SK-N-SH (cell line): ENCODE results near the gene KCNJ15. TPM values are rescaled to one million over a fixed set of nuclear protein-coding genes. Genes with fewer than 3 reads are reported as not detected.

Experiments
- CTCF ChIA-PET: fragments of 300-600, 350-600 bp; formaldehyde crosslinking; extraction: SDS; loops from one replicate; lab custom pipeline; 2021; lab: Yijun Ruan, JAX
- POLR2A ChIA-PET: fragments of 350-600 bp; sonication (Branson Sonifier 250); formaldehyde crosslinking; extraction: SDS; loops from one replicate; lab custom pipeline; 2020; ENCODE audit warnings: antibody characterized with exemption, inconsistent platforms; lab: Yijun Ruan, JAX
- DNase-seq: peaks from one replicate; pipeline ENCODE4 v3.0.0; 2012
- H2AFZ ChIP-seq: fragments of 200-600 bp; sonication (generic); 2 replicates; pipeline ENCODE4 v1.8.1; 2016; ENCODE audit warnings: antibody characterized with exemption, mild to moderate bottlenecking, low read depth
- H3F3A ChIP-seq: fragments of 200-600 bp; sonication (generic); replicated peaks from 2 replicates; pipeline ENCODE3; 2016; ENCODE audit warnings: antibody characterized with exemption, mild to moderate bottlenecking; ENCODE audit not compliant: insufficient read depth
- H3K27ac ChIP-seq, 2 experiments: fragments of 200-500 bp in 1 of 2; fragments of 200-600 bp in 1 of 2; sonication (Bioruptor generic) in 1 of 2; sonication (generic), shearing (Covaris generic) in 1 of 2; 2 replicates each; pipeline versions ENCODE4 v1.5.1 to v1.6.1; 2014 to 2016; ENCODE audit warnings: low read depth in 2 of 2, inconsistent platforms in 1 of 2, low read length in 1 of 2, mild to moderate bottlenecking in 1 of 2, mixed read lengths in 1 of 2
- H3K27me3 ChIP-seq: fragments of 200-600 bp; sonication (generic), shearing (Covaris generic); 2 replicates; pipeline ENCODE4 v1.6.1; 2016; ENCODE audit warnings: mixed run types; ENCODE audit not compliant: insufficient read depth
- H3K36me3 ChIP-seq, 2 experiments: fragments of 200-500 bp in 1 of 2; fragments of 200-600 bp in 1 of 2; sonication (Bioruptor generic) in 1 of 2; sonication (generic) in 1 of 2; replicated peaks in 1 of 2; 2 replicates each; pipeline versions ENCODE3 to v1.5.1; 2014 to 2016; ENCODE audit warnings: low read length in 1 of 2, mild to moderate bottlenecking in 1 of 2; ENCODE audit not compliant: insufficient read depth in 2 of 2, control insufficient read depth in 1 of 2
- H3K4me1 ChIP-seq, 2 experiments: fragments of 200-500 bp in 1 of 2; fragments of 200-600 bp in 1 of 2; sonication (Bioruptor generic) in 1 of 2; sonication (generic), shearing (Covaris generic) in 1 of 2; 2 replicates each; pipeline versions ENCODE4 v1.5.1 to v1.6.1; 2014 to 2016; ENCODE audit warnings: low read depth in 1 of 2, low read length in 1 of 2, mixed run types in 1 of 2; ENCODE audit not compliant: insufficient read depth in 2 of 2, control insufficient read depth in 1 of 2
- H3K4me2 ChIP-seq: fragments of 200-600 bp; sonication (generic), shearing (Covaris generic); 2 replicates; pipeline ENCODE4 v1.6.1; 2017; ENCODE audit warnings: mixed run types
- H3K4me3 ChIP-seq, 2 experiments: fragments of 200-500 bp in 1 of 2; fragments of 200-600 bp in 1 of 2; sonication (Bioruptor generic) in 1 of 2; sonication (generic), shearing (Covaris generic) in 1 of 2; 2 replicates each; pipeline versions ENCODE4 v1.5.1 to v1.8.1; 2014 to 2016; ENCODE audit warnings: low read depth in 2 of 2, inconsistent platforms in 1 of 2, low read length in 1 of 2, mild to moderate bottlenecking in 1 of 2, mixed read lengths in 1 of 2, moderate library complexity in 1 of 2
- H3K79me2 ChIP-seq: fragments of 200-600 bp; sonication (generic); 2 replicates; pipeline ENCODE4 v1.8.1; 2017; ENCODE audit warnings: mild to moderate bottlenecking; ENCODE audit not compliant: insufficient read depth
- H3K9ac ChIP-seq: fragments of 200-600 bp; sonication (generic); 2 replicates; pipeline ENCODE4 v1.6.1; 2017; ENCODE audit warnings: mixed run types
- H3K9me2 ChIP-seq: fragments of 200-600 bp; sonication (generic); 2 replicates; pipeline ENCODE4 v1.6.1; 2017; ENCODE audit warnings: mixed run types
- H3K9me3 ChIP-seq: fragments of 200-600 bp; sonication (generic); 2 replicates; pipeline ENCODE4 v1.6.1; 2017; ENCODE audit warnings: mixed run types, mild to moderate bottlenecking, moderate library complexity
- H4K20me1 ChIP-seq: fragments of 200-600 bp; sonication (generic); 2 replicates; pipeline ENCODE4 v1.6.1; 2017; ENCODE audit warnings: mild to moderate bottlenecking, mixed run types; ENCODE audit not compliant: insufficient read depth
- CHD2 ChIP-seq: fragments of 150-350 bp; IDR thresholded peaks from 2 replicates; pipeline ENCODE4 v1.6.1; 2018; ENCODE audit warnings: low read length; ENCODE audit not compliant: partially characterized antibody
- CTCF ChIP-seq: fragments of 200-600 bp; sonication (generic); IDR thresholded peaks from 2 replicates; pipeline ENCODE4 v1.6.1; 2017; ENCODE audit warnings: antibody characterized with exemption, mild to moderate bottlenecking, moderate library complexity
- EP300 ChIP-seq, 2 experiments: IDR thresholded peaks; 2 replicates each; pipeline versions ENCODE4 v1.4.0 to v1.6.1; 2012; ENCODE audit warnings: borderline replicate concordance in 1 of 2, low read depth in 1 of 2, low read length in 1 of 2
- EZH2phosphoT487 ChIP-seq: fragments of 200-600 bp; sonication (generic); IDR thresholded peaks from 2 replicates; pipeline ENCODE4 v1.6.1; 2017; ENCODE audit warnings: low read depth, mixed run types, mild to moderate bottlenecking, antibody characterized with exemption, moderate library complexity, borderline replicate concordance
- FOSL2 ChIP-seq: IDR thresholded peaks from 2 replicates; pipeline ENCODE4 v1.4.0; 2012; ENCODE audit warnings: low read depth, mild to moderate bottlenecking, moderate library complexity, borderline replicate concordance
- GABPA ChIP-seq: IDR thresholded peaks from 2 replicates; pipeline ENCODE4 v1.4.0; 2012; ENCODE audit warnings: low read depth, mild to moderate bottlenecking
- IRF3 ChIP-seq: fragments of 150-350 bp; IDR thresholded peaks from 2 replicates; pipeline ENCODE4 v1.6.1; 2016; ENCODE audit warnings: mild to moderate bottlenecking, low read depth, low read length
- NFIC ChIP-seq: IDR thresholded peaks from 2 replicates; pipeline ENCODE4 v1.4.0; 2012; ENCODE audit warnings: borderline replicate concordance
- POLR2AphosphoS5 ChIP-seq: IDR thresholded peaks from 2 replicates; pipeline ENCODE4 v1.6.1; 2012; ENCODE audit warnings: low read depth, low read length
- RCOR1 ChIP-seq: fragments of 150-350 bp; IDR thresholded peaks from 2 replicates; pipeline ENCODE4 v1.6.1; 2017; ENCODE audit warnings: antibody characterized with exemption, low read length
- RFX5 ChIP-seq: IDR thresholded peaks from 2 replicates; pipeline ENCODE4 v1.6.1; 2012; ENCODE audit warnings: mild to moderate bottlenecking, improper control_type of control experiment, low read length
- SIN3A ChIP-seq: IDR thresholded peaks from 2 replicates; pipeline ENCODE4 v1.6.1; 2012; ENCODE audit warnings: low read depth, mild to moderate bottlenecking, low read length, moderate library complexity, borderline replicate concordance
- TCF12 ChIP-seq: IDR thresholded peaks from 2 replicates; pipeline ENCODE4 v1.4.0; 2012
- TEAD4 ChIP-seq: IDR thresholded peaks from 2 replicates; pipeline ENCODE4 v1.4.0; 2012; ENCODE audit warnings: mild to moderate bottlenecking, borderline replicate concordance; ENCODE audit not compliant: insufficient read depth
- YY1 ChIP-seq: IDR thresholded peaks from 2 replicates; pipeline ENCODE4 v1.4.0; 2012; ENCODE audit warnings: low read depth, mild to moderate bottlenecking
- WGBS: methylation state at CpG from one replicate; pipeline ENCODE4 v1.1.6; 2017; ENCODE audit warnings: low lambda C conversion rate; 5-methylcytosine and 5-hydroxymethylcytosine counted together
- polyA plus RNA-seq, 3 experiments: library from polyadenylated mRNA; depleted of rRNA; stranded (reverse); fragments of >200 nt; gene quantifications; 2 replicates each; pipeline ENCODE4 v1.2.3, GENCODE V29; 2012
- TF ChIP-seq, protein P1 (sequence below): IDR thresholded peaks from 2 replicates; pipeline ENCODE4; 2012
- TF ChIP-seq, protein P2 (sequence below): IDR thresholded peaks from 2 replicates; pipeline ENCODE4 v1.4.0; 2012; ENCODE audit warnings: low read depth
- TF ChIP-seq, protein P3 (sequence below): IDR thresholded peaks from 2 replicates; pipeline ENCODE4 v1.6.1; 2012; ENCODE audit warnings: mild to moderate bottlenecking, low read depth, low read length, moderate library complexity
- TF ChIP-seq, protein P4 (sequence below): fragments of 150-350 bp; IDR thresholded peaks from 2 replicates; pipeline ENCODE4 v1.6.1; 2017; ENCODE audit warnings: antibody characterized with exemption, low read length, low read depth, borderline replicate concordance
- TF ChIP-seq, protein P5 (sequence below): IDR thresholded peaks from 2 replicates; pipeline ENCODE4 v1.4.0; 2012; ENCODE audit warnings: low read depth, borderline replicate concordance

Gene KCNJ15
- polyA plus RNA-seq, 1 of the 3 experiments (the other 2 are of a cell fraction) = 0.03 TPM

- Histone ChIP-seq H3K27ac (peak overlapping the region in 1 of 2 experiments; percentile 46; a peak in 2 of 4 replicates), H3K4me3 (no peak overlapping the region), H3K4me1 (no peaks in the 10 kb centered on the region; a peak in 1 of 4 replicates), H2AFZ (peak overlapping the region; percentile 32; the same call in 1 of the 2 replicates), H3F3A (no peaks in the 10 kb centered on the region), H3K9ac (no peak overlapping the region; the same call in 1 of the 2 replicates), H3K9me2 (no peaks in the 10 kb centered on the region), H3K4me2 (peak overlapping the region; percentile 8), H3K9me3 (no peaks in the 10 kb centered on the region)
- POLR2A ChIA-PET = no interaction called here
- no peak for DNase-seq
- TF ChIP-seq EZH2phosphoT487 (no peak), SIN3A (no peak), RCOR1 (no peak), YY1 (no peak), CHD2 (no peak), RFX5 (no peak), CTCF (no peak), TCF12 (no peak), NFIC (no peak), FOSL2 (no peak), IRF3 (no peak), TEAD4 (no peak), POLR2AphosphoS5 (no peak), EP300 (IDR thresholded peaks at IDR 0.05; ENCODE audit: borderline replicate concordance in 1 of 2, low read depth in 1 of 2, low read length in 1 of 2) (no peak), GABPA (no peak)
- TF ChIP-seq, protein P1, sequence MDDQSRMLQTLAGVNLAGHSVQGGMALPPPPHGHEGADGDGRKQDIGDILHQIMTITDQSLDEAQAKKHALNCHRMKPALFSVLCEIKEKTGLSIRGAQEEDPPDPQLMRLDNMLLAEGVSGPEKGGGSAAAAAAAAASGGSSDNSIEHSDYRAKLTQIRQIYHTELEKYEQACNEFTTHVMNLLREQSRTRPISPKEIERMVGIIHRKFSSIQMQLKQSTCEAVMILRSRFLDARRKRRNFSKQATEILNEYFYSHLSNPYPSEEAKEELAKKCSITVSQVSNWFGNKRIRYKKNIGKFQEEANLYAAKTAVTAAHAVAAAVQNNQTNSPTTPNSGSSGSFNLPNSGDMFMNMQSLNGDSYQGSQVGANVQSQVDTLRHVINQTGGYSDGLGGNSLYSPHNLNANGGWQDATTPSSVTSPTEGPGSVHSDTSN = no peak
- TF ChIP-seq, protein P2, sequence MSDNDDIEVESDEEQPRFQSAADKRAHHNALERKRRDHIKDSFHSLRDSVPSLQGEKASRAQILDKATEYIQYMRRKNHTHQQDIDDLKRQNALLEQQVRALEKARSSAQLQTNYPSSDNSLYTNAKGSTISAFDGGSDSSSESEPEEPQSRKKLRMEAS = no peak
- TF ChIP-seq, protein P3, sequence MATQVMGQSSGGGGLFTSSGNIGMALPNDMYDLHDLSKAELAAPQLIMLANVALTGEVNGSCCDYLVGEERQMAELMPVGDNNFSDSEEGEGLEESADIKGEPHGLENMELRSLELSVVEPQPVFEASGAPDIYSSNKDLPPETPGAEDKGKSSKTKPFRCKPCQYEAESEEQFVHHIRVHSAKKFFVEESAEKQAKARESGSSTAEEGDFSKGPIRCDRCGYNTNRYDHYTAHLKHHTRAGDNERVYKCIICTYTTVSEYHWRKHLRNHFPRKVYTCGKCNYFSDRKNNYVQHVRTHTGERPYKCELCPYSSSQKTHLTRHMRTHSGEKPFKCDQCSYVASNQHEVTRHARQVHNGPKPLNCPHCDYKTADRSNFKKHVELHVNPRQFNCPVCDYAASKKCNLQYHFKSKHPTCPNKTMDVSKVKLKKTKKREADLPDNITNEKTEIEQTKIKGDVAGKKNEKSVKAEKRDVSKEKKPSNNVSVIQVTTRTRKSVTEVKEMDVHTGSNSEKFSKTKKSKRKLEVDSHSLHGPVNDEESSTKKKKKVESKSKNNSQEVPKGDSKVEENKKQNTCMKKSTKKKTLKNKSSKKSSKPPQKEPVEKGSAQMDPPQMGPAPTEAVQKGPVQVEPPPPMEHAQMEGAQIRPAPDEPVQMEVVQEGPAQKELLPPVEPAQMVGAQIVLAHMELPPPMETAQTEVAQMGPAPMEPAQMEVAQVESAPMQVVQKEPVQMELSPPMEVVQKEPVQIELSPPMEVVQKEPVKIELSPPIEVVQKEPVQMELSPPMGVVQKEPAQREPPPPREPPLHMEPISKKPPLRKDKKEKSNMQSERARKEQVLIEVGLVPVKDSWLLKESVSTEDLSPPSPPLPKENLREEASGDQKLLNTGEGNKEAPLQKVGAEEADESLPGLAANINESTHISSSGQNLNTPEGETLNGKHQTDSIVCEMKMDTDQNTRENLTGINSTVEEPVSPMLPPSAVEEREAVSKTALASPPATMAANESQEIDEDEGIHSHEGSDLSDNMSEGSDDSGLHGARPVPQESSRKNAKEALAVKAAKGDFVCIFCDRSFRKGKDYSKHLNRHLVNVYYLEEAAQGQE = no peak
- TF ChIP-seq, protein P4, sequence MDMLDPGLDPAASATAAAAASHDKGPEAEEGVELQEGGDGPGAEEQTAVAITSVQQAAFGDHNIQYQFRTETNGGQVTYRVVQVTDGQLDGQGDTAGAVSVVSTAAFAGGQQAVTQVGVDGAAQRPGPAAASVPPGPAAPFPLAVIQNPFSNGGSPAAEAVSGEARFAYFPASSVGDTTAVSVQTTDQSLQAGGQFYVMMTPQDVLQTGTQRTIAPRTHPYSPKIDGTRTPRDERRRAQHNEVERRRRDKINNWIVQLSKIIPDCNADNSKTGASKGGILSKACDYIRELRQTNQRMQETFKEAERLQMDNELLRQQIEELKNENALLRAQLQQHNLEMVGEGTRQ = no peak
- TF ChIP-seq, protein P5, sequence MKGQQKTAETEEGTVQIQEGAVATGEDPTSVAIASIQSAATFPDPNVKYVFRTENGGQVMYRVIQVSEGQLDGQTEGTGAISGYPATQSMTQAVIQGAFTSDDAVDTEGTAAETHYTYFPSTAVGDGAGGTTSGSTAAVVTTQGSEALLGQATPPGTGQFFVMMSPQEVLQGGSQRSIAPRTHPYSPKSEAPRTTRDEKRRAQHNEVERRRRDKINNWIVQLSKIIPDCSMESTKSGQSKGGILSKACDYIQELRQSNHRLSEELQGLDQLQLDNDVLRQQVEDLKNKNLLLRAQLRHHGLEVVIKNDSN = no peak
- TF ChIP-seq, all 33 proteins: peak for 0
- H3K36me3 ChIP-seq = no peaks in the 10 kb centered on the region
- H4K20me1 ChIP-seq = no peaks in the 10 kb centered on the region
- no peaks in the 10 kb centered on the region for H3K27me3 ChIP-seq
- WGBS = 78% methylated on average over 16 of the region's 16 CpGs
- H3K79me2 ChIP-seq = no peaks in the 10 kb centered on the region
- CTCF ChIA-PET = interaction anchor here (0.9 to 3.3 kb wide), 7 partner anchors 8 to 676 kb away, joined by 3 to 37 read pairs (median 4); no protein-coding TSS in a partner anchor
These were observed 94.6 kb downstream of the KCNJ15 start for GRCh38 chr21:38351176-38351959.
